KOPT-K1 (cell line): Measurements from ENCODE around the gene CDC42BPB.

Experiments
- H3K27ac ChIP-seq: fragments of 200-600 bp; sonication (generic); 2 replicates; pipeline ENCODE4 v1.5.1; 2016; ENCODE audit warnings: antibody characterized with exemption, mild to moderate bottlenecking, low read depth, low read length; ENCODE audit not compliant: poor library complexity, severe bottlenecking
- H3K36me3 ChIP-seq: fragments of 200-600 bp; sonication (generic); 2 replicates; pipeline ENCODE4 v1.5.1; 2017; ENCODE audit warnings: antibody characterized with exemption, mild to moderate bottlenecking, low read length, moderate library complexity; ENCODE audit not compliant: insufficient read depth
- H3K9me3 ChIP-seq: fragments of 200-600 bp; sonication (generic); 2 replicates; pipeline ENCODE4 v1.5.1; 2017; ENCODE audit warnings: antibody characterized with exemption, low read length, mild to moderate bottlenecking; ENCODE audit not compliant: insufficient read depth, poor library complexity, severe bottlenecking

CDC42BPB gene

DNA sequence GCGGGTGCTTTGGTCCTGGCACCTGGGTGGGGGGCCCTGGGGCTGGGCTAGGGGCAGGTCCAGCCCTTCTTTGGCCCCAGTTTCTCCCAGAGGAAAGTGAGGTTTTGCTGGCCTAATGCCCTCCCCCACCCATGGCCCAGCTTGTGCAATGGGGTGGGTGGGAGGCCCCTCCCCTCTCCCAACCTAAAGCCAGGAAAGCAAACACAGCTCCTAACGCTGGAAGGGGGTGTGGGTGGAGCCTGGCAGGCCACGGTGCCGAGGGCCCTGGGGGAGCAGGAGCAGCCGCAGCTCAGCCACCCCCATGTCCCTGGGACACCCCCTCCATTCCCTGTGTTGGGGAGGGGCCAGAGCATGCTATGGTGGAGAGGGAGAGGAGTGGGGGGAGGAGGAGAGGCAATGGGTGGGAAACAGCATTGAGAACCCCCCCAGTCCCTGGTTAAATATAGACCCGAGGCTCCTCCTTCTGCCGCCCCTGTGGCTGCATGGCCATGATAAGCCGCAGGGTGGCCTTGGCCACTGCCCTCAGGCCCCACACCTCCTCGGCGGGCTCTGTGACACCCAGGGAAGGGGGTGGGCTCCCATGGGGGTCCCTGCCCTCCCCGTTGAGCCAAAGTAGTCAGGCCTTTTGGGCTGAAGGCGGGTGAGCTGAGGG is 41.9 kb upstream of the CDC42BPB start:
- Histone ChIP-seq H3K36me3 (no peaks in the 10 kb centered on the region), H3K9me3 (no peaks in the 10 kb centered on the region), H3K27ac (no peak overlapping the region)

DNA sequence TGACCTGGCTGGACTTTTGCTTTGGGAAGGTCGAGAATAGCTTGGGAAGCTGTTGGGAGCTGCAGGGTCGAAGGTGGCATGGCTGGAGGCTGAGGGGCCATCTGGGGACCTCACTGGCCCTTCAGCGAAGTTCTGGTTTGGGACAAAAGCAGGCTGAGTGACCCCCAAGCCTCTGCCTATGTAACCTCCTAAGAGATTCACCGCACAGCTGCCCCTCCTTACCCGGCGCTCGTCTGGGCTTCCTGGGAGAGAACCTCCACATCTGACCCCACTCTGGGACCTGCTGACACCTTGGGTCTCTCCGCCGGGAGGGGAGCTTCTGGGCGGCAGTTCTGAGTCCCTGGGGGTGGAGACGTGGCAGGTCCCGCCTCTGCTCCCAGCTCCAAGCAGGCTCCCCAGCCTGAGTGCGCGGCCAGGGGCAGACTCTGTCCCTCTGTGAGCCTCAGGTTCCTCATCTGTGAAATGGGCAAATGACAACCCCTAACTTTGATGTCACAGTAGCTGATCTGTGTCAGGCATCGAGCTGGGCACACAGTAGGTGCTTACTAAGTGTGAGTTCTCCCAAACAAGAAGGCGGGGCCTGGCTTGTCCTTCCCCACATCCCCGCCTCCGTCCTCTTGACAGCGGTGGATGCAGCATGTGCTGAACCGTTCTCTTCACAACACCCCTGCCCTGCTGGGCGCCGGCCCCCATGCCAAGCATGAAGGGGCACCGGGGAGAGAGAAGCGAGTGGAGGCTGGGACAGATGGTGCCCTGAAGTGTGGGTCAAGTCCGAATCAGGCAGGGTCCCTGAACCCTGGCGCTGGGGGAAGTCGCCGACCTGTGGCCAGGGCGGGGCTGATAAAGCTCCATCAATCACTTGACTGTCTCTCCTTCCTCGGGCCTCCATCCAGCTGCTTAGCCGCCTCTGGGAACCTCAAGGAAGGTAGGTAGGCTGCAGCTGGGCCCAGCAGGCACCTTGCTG is 40.9 kb upstream of the CDC42BPB start:
- H3K27ac ChIP-seq, result no peak overlapping the region

DNA sequence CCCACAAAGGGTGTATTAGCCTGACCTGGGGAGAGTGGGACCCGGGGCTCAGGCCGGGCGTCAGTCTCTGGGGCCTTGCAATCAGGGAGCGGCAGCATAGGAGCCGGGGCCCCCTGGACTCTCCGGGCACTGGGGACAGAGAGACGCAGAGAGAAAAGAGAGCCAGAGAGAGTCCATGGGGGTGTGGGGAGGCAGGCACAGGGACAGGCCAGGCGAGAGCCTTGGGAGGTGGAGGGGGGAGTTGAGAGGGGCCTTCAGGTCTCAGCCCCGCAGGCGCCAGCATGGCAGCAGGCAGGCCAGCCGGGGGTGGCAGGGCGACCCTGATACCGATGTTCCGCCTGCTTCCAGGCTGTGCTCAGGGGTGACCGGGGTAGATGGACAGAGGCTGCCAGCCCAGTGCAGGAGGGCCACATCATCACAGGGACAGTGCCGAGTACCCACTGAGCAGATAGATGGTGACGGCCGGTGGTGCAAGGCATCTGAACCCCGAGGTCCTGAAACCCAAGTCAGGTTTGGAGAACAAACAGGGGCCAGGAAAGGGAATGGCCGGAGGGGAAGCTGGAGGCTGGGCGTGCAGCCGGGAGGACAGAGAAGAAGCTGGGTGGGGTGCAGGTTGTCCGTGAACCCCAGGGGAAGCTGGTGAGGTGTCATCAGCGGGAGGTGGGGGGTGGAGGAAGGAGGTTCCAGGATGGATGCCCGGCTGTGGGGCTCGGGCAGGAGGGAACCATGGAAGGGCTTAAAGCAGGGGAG is 40.1 kb upstream of the CDC42BPB start:
- Histone ChIP-seq H3K9me3 (no peaks in the 10 kb centered on the region), H3K36me3 (no peaks in the 10 kb centered on the region), H3K27ac (no peak overlapping the region)

More for the DNA sequence above, 40.9 kb upstream of the CDC42BPB start:
- H3K9me3 ChIP-seq, result no peaks in the 10 kb centered on the region
- H3K36me3 ChIP-seq, result no peaks in the 10 kb centered on the region

DNA sequence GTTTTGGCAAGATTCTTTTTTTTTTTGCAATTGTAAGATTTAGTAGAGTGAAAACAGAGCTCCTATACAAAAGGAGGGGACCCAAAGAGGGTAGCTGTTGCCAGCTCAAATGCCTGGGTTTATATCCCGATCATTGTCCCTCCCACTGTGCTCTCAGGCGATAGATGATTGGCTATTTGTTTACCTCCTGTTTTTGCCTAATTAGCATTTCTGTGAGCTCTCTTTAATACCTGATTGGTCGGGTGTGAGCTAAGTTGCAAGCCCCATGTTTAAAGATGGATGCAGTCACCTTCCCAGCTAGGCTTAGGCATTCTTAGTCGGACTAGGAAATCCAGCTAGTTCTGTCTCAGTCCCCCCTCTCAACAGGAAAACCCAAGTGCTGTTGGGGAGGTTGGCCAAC is 39.0 kb upstream of the CDC42BPB start:
- Histone ChIP-seq H3K9me3 (no peaks in the 10 kb centered on the region), H3K36me3 (no peaks in the 10 kb centered on the region), H3K27ac (no peak overlapping the region)

DNA sequence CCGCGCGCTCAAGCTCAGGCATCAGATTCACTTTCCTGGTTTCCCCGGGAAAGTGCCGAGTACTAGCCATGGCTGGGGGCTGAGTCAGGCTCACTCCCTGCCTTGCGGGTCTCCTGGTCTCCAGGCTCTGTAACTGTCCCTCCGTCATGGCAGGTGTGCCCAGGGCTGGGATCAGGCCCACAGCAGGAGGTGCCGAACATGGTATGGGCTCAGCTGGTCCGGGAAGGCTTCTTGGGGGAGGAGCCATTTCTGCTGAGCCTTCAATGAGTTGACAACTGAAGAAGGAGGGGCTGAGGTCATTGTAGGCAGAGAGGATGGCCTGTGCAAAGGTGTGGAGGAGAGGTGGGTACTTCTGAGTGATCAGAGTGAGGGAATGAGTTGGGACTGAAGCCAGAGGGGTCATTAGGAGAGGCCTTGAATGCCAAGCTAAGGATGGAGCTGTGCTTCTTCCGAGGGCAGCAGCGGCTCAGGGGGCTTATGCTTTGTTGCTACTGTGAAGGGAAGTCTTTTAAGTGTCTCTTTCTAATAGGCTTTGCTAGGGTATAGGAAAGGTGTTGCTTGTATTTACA is 37.9 kb upstream of the CDC42BPB start:
- Histone ChIP-seq H3K9me3 (no peaks in the 10 kb centered on the region), H3K36me3 (no peaks in the 10 kb centered on the region), H3K27ac (no peak overlapping the region)

DNA sequence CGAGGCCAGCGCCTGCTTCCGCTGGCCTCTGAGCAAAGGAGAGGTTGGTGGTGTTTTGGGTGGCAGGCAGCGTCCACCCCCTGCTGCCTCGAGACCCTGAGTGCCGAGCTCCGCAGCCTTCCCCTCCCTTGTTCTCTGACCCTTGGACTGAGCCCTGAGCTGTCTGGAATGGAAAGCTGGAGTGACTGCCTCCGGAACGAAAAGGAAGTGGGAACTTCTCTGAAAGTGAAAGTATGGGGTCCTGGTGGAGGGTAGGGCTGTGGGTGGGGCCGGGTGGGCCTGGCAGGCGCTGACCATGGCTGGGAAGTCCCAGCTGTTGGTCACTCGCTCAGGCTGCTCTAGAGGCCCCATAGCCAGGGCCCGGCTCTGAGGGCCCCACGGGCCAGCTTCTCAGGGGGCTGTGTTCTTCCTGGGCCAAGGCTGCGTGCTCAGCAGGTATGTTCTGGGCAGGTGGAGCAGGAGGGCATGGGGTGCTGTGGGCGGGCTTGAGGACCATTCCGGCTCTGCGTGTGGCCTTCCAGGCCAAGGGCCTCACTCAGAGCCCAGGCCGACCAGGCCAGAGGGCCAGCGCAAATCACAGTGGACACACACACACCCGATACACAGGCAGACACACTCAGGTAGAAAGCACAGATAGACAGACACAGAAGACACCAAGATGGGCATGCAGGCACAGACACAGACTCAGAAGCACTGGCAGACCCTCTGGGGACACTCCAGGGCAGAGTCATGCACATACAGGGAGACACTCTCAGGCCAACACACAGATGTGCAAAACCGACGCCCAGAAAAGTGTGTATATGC is 37.3 kb upstream of the CDC42BPB start, which contains the start of gene EXOC3L4:
Gene EXOC3L4, plus strand, starts transcription at position 320 of the 804 bp plus-strand sequence. CDS start 5,495 bp downstream, outside the sequence.
- Histone ChIP-seq H3K27ac (no peak within 1 kb of the TSS), H3K36me3 (no peaks in the 10 kb centered on the region), H3K9me3 (no peaks in the 10 kb centered on the region)

DNA sequence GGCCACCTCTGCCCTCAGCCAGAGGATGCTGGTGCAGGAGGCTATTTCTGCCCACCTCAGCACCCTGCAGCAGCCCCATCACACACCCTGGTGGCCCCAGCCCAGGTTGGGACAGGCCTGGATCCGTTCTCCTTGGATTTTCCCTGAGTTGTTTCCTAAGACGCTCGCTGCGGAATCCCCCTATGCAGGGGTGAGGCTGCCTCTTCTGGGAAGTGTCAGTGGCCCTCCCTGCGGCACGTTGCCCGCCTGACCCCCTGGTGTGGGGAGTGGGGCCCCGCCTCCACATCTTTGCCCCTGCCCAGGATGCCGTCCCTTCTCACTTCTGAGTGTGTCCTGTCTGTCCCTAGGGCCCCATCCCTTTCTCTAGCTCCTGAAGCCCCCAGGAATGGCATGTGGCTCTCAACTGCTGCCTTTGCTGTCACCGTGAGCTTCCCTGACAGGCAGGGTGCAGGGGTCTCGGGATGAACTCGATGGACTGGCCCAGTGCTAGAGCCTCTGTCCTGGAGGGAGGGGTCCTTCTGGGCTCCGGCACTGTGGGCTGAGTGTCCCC is 36.6 kb upstream of the CDC42BPB start:
- no peaks in the 10 kb centered on the region for H3K36me3 ChIP-seq
- H3K27ac ChIP-seq, result no peak overlapping the region
- no peaks in the 10 kb centered on the region for H3K9me3 ChIP-seq

DNA sequence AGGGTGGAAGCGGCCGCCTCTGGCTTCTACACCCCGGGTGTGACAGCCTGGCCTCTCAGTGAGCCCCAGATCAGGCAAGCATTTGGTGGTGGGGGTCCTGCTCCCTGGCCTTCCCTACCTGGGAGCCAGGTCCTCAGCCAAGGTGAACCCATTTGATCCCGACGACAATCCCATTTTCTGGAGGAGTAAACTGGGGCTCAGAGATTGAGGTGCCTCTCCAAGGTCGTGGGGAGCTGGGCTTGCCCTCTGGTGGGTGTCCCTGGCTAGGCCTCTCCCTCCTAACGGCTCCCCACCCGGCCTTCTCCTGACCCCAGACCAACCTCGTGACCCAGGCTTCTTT is 34.5 kb upstream of the CDC42BPB start:
- H3K9me3 ChIP-seq, result no peaks in the 10 kb centered on the region
- H3K27ac ChIP-seq, result no peak overlapping the region
- no peaks in the 10 kb centered on the region for H3K36me3 ChIP-seq

DNA sequence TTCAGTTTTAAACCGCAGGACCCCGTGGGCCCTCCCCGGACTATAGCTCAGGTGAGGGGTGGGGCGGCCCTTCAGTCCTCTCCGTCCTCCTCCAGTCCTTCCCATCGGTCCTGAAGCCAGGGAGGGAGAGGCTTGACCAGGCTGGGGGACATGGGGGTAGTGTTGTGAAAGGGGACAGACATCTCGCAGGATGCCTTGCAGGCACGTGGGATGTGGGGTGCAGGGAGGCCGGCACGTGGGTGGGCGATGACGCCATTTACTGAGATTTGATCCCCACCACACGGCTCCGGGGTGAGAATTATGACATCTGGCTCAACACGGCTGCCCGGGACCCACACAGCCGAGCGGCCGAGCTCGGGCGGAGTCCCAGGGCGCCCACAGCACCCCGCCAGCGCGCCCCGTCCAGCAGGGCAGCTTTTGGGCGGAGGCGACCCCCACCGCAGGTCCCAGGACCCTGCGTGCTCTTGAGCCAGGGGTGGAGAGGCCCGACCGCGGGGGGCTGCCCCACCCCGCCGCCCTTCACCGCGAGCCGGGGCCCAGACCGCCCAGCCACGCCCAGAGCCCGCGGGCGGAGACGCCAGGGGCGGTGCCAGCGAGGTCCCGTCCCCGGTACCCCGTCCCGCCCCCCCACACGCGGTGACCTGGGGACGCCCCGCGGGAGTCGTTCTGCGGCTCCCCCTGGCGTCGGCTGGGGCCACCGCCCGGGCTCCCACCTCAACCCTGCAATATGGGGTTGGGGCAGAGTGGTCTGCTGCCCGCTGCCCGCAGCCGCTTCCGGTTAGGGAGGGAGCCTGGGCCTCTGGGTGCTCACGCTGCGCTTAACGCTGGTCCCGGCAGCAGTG is 33.9 kb upstream of the CDC42BPB start:
- Histone ChIP-seq H3K27ac (no peak overlapping the region), H3K9me3 (no peaks in the 10 kb centered on the region), H3K36me3 (no peaks in the 10 kb centered on the region)

DNA sequence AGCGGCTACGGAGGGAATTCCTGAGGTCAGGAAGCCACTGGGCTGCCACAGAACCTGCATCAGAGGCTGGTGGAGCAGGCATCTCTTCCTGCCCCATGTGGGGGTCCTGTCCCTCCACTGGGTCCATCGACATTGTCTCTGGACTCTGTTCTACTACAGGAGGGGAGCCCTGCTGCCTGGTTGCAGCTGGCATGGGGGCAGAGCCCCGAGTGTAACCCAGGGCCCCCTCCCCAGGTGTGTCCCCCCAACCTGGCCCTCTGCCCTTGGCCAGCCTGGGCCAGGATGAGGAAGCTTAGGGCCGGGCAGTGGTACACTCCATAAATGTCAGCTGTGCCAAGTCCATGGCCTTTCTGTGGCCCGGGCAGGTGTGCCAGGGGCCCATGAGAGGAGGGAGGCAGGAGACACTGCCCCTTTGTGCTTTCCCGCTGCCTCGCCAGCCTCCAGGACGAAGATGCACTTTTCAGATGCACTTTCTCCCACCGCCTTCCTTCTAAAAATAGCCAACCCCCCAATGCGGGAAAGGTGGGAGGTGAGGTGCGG is 33.2 kb upstream of the CDC42BPB start:
- H3K27ac ChIP-seq, result no peak overlapping the region
- no peaks in the 10 kb centered on the region for H3K9me3 ChIP-seq
- H3K36me3 ChIP-seq, result no peaks in the 10 kb centered on the region

DNA sequence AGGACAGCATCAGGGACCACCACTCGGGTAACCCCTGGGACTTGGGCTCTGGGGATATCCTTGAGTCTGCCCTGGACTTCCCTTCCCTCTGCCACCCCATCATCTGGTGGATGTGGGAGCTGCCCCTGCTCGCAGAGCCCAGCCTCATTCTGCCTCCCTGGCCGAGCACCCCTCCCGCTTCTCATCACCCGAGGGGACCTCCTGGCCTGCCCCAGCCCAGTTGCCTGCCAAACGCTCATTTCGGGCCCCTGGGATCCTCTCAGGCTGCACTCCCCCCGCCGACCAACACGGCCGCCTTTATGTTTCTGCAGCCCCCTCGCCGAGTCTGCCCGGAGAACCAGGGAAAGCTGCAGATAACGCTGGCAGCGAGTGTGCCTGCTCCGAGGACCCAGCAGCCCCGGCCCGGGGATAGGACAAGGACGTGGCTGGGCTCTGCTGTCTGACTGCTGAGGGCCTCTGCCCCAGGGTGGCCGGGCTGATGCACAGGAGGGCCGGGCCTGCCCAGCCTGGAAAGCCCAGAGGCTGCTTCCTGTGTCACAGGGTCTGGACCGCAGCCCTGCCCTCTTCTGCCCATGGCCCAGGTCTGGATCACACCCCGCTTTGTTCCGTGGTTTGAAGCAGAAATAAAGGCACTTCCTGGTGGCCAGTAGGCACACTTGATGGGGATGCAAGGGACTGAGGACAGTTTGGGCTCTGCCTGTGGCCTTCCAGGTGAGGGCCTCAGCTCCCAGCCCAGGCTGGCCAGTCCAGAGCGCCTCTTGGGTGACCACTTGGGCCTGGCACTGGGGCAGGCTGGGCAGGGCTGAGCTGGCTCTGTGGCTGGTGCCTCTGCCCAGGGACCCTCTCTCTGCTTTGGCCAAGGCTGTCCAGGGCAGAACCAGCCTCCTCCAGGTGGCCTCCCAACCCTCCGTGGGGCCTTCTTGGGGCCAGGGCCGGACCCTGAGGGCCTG is 32.3 kb upstream of the CDC42BPB start:
- no peaks in the 10 kb centered on the region for H3K36me3 ChIP-seq
- H3K27ac ChIP-seq, result no peak overlapping the region
- H3K9me3 ChIP-seq, result no peaks in the 10 kb centered on the region

DNA sequence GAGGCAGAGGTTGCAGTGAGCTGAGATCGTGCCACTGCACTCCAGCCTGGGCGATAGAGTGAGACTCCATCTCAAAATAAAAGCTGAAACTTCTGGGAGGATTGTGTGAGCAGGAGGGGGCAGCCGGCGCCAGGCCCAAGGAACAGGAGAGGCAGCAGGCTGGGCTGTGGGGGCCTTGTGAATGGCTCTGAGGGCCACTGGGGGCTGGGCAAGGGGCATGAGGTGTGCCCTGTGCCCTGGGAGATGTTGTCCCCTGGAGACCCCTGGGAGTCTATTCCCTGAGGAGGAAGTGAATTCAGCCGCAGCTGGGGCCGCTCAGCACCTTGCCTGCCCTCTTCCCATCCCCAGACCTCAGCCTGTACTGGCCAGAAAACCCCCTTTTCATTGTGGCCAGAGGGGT is 31.6 kb upstream of the CDC42BPB start:
- Histone ChIP-seq H3K36me3 (no peaks in the 10 kb centered on the region), H3K27ac (no peak overlapping the region), H3K9me3 (no peaks in the 10 kb centered on the region)
